CD4-positive, alpha-beta T cell treated with Interferon gamma for 1 hour (primary cell): ENCODE results near the gene U2AF1L4.
A peak's percentile ranks its signal among the peaks of the same experiment; 100 is the strongest.

ENCODE experiments used
- DNase-seq: peaks from one replicate; pipeline ENCODE4 v3.0.0-alpha.2; 2020

Gene U2AF1L4

DNA sequence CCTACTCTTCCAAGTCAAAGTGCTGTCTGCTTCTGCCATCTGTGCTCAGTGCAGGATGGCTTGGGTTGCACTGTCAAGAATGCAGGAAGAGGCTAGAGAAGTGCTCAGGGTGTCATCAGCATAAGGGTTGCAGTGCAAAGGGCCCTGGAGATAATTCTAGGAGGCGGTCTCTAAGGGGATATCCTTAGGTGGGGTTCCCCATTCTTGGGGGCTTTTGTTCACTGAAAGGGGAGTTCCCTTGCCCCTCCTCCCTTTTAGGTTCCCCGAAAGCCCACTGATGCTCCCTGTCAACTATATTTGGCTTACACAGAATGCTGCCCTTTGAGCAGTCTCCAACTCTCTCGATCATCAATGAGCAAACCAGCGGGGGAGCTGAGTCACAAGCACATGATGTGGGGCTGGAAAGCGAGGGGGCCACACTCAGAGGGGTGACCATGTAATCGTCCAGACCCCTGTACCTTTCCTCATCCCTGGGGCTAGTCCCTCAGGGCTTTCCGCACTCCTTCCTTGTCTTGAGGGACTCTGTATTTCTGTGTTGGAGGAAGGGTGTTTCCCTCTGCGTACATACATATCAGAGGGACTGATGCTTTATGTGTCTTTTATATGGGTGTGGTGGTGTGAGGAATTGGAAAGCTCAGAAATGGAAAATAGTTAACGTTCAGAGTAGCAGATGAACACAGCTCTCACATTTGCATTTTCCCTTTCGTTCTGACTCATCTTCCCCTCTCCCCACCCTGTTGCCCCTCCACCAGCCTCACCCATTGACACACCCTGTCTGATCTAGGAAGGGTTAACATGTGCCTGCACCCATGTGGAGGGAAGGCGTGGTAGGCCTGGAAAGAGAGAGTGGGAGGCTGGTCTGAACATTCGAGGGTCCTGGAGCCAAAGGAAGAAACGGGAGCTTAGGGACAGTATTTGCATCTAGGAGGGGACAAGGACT lies 34.2 kb downstream of the U2AF1L4 start:
- no peak for DNase-seq

DNA sequence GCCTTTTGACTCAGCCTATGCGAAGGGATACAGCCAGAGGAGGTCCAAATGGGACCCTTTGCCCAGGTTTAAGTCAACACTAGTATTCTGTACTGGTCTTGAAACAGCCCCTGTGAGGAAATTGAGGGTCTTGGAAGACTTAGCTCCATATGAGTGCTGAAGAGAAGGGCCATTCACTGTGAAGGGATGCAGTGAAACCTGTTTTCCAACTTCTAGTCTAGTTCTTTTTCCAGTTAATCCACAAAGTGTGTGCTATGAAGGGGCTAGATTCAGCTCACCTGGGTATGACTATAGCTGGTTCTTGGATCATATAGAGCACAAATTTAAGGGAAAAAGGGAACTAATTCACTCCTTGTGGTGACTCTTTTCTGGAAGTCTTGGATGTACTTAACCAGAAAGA lies 36.8 kb downstream of the U2AF1L4 start:
- no peak for DNase-seq

DNA sequence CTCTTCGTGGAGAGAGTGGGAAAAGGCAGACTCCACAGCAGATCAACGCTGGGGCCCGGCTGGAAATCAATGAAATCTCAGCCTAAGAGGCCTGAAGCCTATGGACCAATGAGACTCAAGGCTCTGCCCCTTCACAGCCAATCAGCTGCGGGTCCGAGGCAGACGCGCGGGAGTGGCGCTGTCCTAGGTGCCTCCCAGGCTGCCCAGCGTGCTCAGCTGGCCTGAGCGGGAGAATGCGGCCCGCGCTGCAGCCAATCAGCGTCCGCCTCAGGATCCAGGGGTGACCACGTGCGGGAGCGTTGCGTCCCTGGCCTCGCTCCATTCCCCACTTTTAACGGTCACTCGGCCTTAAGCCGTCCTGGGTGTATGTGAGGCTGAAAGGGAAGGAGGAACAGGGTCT lies 41.0 kb downstream of the U2AF1L4 start, which contains the start of gene ZBTB32:
Gene ZBTB32, plus strand, starts transcription at position 341 of the 400 bp plus-strand sequence. CDS start 10,069 bp downstream, outside the sequence.
- DNase-seq, result no peak

DNA sequence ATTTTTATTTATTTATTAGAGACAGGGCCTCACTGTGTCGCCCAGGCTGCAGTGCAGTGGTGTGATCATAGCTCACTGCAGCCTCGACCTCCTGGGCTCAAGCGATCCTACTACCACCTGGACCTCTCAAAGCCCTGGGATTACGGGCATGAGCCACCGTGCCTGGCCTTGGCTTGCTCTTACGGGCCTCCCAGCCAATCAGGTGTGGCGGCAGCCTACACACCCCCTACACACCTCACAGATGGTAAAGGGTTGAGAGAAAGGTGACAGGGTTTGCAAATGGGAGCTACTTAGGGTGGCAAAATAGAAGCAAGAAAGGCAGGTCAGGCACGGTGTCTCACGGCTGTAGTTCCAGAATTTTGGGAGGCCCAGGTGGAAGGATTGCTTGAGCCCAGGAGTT lies 41.9 kb downstream of the U2AF1L4 start:
- no peak for DNase-seq

GRCh38 chr19:35702223-35703012 lies 42.8 kb downstream of the U2AF1L4 start:
- peak; percentile 95 for DNase-seq

GRCh38 chr19:35696835-35697234 lies 48.4 kb downstream of the U2AF1L4 start:
- no peak for DNase-seq

DNA sequence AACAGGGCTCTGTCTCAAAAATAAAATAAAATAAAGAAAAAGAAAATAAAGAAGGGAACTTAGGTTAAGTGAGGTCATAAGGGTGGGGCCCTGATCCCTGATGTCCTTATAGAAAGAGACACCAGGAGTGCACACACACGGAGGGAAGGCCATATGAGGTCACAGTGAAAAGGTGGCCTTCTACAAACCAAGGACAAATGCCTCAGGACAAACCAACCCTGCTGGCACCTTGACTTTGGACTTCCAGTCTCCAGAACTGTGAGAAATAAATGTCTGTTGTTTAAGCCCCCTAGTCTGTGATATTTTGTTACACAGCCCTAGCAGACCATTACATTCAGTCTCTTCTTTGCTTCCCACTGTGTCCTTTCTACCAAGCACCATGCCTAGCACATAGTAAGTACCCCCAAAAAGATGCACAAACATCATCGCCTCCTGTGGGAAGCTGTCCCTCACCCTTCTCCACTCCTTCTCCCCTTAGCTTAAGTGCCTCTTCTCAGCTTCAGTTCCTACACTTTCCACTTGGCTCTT lies 49.3 kb downstream of the U2AF1L4 start:
- no peak for DNase-seq

DNA sequence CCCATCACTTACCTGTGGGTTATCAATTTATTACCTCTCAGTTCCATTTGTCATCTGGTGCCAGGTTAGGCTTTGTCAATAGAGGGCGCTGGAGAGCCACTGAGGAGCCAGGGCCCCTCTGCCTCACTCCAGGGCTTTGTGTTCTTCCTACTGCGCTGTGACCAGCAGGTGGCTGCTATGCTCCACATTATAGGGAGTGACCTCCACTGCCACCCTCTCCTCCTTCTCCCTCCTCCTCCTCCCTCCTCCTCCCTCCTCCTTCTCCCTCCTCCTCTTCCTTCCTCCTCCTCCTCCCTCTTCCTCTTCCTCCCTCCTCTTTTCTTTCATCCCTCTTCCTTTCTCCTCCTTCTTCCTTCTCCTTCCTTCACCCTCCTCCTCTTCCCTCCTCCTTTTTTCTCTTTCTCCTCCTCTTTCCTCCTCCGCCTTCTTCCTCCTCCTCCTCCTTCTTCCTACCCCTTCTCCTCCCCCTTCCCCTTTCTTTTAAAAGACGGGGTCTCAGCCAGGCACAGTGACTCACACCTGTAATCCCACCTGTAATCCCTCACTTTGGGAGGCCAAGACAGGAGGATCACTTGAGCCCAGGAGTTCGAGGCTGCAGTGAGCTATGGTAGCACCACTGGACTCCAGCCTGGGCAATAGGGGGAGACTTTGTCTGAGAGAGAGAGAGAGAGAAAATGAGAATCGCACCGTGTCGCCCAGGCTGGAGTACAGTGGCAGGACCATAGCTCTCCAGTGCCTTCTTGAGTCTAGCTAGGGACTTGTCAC lies 51.2 kb downstream of the U2AF1L4 start:
- DNase-seq, result peak; percentile 88

- no peak for DNase-seq
These were observed 51.8 kb downstream of the U2AF1L4 start for GRCh38 chr19:35693422-35693821.
